ENCODE data around the gene SEMA3C.

Gene SEMA3C

DNA sequence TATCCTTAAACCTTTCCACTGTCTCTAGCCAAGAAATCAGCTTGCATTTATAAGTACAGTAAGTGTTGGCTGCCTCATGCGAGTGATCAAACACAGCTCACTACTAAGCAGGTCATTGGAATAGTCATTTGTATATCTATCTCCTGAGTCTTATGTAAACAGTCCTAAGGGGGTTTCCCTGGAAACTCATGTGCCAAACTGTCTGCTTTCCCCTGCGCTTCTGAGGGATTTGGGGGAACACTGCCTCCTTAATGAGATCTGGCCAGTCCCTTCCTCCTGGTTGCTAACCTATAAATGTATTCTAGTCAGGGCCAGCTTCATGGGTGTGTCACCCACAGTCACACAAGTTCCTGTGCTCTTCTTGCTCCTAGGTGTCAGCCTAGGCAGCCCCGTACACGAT is 147.3 kb downstream of the SEMA3C start:
- TF ChIP-seq, protein P1, sequence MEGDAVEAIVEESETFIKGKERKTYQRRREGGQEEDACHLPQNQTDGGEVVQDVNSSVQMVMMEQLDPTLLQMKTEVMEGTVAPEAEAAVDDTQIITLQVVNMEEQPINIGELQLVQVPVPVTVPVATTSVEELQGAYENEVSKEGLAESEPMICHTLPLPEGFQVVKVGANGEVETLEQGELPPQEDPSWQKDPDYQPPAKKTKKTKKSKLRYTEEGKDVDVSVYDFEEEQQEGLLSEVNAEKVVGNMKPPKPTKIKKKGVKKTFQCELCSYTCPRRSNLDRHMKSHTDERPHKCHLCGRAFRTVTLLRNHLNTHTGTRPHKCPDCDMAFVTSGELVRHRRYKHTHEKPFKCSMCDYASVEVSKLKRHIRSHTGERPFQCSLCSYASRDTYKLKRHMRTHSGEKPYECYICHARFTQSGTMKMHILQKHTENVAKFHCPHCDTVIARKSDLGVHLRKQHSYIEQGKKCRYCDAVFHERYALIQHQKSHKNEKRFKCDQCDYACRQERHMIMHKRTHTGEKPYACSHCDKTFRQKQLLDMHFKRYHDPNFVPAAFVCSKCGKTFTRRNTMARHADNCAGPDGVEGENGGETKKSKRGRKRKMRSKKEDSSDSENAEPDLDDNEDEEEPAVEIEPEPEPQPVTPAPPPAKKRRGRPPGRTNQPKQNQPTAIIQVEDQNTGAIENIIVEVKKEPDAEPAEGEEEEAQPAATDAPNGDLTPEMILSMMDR (IDR thresholded peaks at IDR 0.05): no peak

DNA sequence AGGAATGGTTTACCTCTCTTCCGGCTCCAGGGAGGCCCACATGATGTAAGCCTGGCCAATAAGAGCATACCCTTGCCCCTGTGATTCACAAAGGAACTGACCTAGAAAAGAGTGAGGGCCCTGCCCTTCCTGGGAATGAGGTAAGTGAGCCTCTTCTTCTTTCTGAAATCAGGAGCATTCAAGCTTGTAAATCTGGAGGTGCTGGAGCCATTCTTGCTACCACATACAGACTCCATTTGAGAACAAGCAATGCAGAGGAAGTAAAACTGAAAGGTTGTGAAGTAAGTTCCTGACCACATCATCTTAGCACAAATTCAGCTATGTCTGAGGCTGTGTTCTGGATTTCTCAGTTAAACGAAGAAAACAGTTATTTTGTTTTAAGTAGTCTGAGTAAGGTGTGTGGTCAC is 148.2 kb downstream of the SEMA3C start:
- TF ChIP-seq, protein P1 (IDR thresholded peaks at IDR 0.05): no peak

DNA sequence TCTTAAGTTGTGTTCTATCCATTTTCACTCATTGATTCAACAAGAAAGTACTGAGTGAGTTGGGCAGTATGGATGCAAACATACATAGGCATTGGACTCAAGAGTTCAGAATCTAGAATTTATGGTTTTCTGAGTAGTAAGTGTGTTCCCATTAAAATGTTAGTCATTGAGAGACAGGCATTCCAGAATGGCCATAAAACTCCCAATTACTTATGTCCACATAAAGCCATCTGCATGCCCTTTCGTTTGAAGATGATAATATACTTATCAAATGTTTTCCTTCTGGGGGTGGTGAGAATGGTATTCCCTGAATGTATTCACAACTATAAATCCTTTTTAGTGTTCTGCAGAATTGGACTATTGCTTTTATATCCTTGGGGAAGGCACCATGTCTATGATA is 148.8 kb downstream of the SEMA3C start:
- TF ChIP-seq, protein P1 (IDR thresholded peaks at IDR 0.05): no peak

DNA sequence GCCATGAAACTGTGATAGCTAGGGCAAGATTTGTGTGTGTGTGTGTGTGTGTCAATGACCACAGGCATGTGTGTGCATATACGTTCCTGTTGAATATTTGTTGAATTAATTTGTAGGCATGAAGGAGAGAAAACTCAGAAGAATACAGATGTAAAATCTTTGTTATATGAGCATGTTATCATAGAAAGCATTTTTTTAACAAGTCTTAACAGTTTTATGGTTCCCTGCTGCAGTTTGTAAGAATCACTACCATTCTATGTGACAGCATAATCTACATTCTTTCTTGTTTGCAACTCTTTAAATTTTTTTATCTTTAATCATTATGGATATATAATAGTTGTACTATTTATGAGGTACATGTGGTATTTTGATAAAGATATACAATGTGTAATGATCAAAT is 150.1 kb downstream of the SEMA3C start:
- TF ChIP-seq, protein P1 (IDR thresholded peaks at IDR 0.05): no peak

DNA sequence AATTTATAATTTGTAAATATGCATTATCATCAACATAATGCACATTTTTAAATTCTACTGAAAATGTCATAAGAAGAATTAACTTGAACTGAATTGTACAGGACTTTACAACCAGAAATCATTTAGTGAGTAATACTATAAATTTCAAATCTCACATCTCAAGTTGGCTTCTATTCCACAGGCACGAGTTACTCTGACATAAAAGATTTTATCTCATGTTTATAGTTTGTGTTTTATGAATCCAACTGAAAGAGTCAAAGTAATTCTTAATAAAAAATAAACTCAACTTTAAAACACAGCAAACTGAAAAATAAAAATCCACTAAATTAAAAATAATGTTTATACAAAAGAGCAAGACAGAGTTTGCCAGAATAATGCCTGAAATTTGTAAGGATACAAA is 151.2 kb downstream of the SEMA3C start:
- TF ChIP-seq, protein P1 (IDR thresholded peaks at IDR 0.05): no peak

DNA sequence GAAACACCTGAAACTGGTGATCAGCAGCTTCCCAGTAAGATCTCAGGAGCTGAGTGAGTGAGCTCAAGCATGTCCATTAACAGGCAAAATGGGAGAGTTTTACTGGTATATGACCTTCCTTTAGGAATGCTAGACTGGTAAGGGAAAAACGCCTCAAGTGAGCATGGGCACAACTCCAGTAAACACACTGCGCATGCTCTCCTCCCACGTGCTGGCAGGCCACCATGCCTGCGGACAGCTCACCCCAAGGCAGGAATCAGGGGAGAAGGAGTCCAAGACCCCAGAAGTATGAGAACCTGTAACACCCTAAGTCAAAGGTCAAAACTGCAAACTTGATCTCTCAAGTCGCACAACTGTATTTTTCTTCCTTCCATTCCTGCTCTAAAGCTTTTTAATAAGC is 152.1 kb downstream of the SEMA3C start:
- TF ChIP-seq, protein P1 (IDR thresholded peaks at IDR 0.05): no peak

DNA sequence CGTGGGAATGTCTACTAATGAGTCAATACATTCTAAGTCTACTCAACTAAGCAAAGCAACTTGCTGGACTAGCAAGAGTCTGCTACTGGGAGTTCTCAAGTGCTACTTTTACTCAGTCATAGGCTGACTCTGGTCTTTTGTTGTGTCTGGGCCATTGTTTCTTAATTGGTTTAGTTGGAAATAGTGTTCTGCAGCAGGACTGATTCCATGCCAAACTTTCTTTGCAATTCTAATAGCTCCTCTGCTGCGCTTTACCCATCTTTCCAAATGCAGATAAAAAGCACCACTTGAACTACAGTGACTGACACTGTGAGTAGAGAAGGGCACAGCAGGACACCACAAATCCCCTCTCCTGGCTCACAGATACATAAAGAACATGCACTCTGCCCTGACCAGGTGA is 154.7 kb downstream of the SEMA3C start:
- TF ChIP-seq, protein P1 (IDR thresholded peaks at IDR 0.05): no peak

DNA sequence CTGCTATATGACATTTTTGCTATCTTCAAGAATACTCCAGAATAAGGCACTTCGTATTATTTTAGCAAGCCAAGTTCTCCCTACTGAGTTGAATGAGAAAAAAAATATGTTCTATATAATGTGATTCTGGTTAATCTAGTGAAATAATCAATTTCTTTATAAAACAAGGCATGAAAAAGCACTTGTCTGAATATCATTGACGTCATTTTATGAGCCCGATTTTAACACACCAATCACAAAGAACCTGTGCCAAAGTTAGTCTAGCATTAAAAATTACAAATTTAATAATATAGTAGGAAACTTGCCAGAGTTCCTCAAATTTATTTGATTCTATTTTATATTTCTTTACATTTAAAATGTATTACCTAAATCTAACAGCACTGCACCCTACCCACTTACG is 155.1 kb downstream of the SEMA3C start:
- TF ChIP-seq, protein P1 (IDR thresholded peaks at IDR 0.05): no peak
